ENCODE results near the gene MACROD2.

- TF ChIP-seq, protein P1, sequence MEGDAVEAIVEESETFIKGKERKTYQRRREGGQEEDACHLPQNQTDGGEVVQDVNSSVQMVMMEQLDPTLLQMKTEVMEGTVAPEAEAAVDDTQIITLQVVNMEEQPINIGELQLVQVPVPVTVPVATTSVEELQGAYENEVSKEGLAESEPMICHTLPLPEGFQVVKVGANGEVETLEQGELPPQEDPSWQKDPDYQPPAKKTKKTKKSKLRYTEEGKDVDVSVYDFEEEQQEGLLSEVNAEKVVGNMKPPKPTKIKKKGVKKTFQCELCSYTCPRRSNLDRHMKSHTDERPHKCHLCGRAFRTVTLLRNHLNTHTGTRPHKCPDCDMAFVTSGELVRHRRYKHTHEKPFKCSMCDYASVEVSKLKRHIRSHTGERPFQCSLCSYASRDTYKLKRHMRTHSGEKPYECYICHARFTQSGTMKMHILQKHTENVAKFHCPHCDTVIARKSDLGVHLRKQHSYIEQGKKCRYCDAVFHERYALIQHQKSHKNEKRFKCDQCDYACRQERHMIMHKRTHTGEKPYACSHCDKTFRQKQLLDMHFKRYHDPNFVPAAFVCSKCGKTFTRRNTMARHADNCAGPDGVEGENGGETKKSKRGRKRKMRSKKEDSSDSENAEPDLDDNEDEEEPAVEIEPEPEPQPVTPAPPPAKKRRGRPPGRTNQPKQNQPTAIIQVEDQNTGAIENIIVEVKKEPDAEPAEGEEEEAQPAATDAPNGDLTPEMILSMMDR (conservative IDR thresholded peaks at IDR 0.05), result no peak
- TF ChIP-seq ZFX (IDR thresholded peaks at IDR 0.05), result no peak
These were observed 475.0 kb downstream of the MACROD2 start for GRCh38 chr20:14470231-14470899.
